Transverse colon (tissue), 3 donors: Measurements from ENCODE around the gene GPC5.

Experiments
- EP300 ChIP-seq: sonication (generic); formaldehyde crosslinking; IDR thresholded peaks from one replicate; pipeline ENCODE4 v1.6.1; 2017; ENCODE audit warnings: antibody characterized with exemption, low read depth
- POLR2A ChIP-seq: fragments of 450-650 bp; IDR thresholded peaks from one replicate; pipeline ENCODE4 v1.6.1; 2016; ENCODE audit warnings: antibody characterized with exemption, mild to moderate bottlenecking, moderate library complexity
- TF ChIP-seq, protein P1 (sequence below), 5 experiments: fragments of 200-600 bp in 3 of 5; fragments of 450-650 bp in 2 of 5; sonication (generic) in 3 of 5; IDR thresholded peaks; 1 replicate in 2 of 5; 2 replicates in 3 of 5; pipeline ENCODE4 v1.5.1; 2016 to 2017; ENCODE audit warnings: antibody characterized with exemption in 5 of 5, inconsistent platforms in 3 of 5, mild to moderate bottlenecking in 2 of 5, moderate library complexity in 1 of 5

DNA sequence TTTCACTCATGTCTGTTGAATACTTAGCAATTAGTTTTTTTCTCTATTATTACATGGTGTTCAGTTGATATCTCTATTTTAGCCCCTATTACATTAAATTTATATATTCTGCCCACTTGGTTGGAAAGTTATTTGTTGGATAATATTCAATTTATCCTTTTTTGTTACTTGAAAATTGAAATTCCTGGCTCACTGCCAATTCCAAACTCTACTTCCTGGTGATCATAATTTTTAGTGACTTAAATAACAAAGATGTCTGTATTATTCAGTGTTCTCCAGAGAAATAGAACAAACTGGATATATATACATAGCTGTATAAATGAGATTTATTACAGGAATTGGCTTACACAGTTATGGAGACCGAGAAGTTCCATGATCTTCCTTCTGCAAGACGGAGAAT, 93.6 kb downstream of the GPC5 start:
- TF ChIP-seq, protein P1, sequence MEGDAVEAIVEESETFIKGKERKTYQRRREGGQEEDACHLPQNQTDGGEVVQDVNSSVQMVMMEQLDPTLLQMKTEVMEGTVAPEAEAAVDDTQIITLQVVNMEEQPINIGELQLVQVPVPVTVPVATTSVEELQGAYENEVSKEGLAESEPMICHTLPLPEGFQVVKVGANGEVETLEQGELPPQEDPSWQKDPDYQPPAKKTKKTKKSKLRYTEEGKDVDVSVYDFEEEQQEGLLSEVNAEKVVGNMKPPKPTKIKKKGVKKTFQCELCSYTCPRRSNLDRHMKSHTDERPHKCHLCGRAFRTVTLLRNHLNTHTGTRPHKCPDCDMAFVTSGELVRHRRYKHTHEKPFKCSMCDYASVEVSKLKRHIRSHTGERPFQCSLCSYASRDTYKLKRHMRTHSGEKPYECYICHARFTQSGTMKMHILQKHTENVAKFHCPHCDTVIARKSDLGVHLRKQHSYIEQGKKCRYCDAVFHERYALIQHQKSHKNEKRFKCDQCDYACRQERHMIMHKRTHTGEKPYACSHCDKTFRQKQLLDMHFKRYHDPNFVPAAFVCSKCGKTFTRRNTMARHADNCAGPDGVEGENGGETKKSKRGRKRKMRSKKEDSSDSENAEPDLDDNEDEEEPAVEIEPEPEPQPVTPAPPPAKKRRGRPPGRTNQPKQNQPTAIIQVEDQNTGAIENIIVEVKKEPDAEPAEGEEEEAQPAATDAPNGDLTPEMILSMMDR (IDR thresholded peaks at IDR 0.05), result no peak
- TF ChIP-seq POLR2A, result no peak
- no peak for TF ChIP-seq EP300
